Esophagus squamous epithelium (tissue), 4 donors: ENCODE data around the gene NKIRAS1.

Experiments used
- POLR2A ChIP-seq, 4 donors: fragments of 450-650 bp; IDR thresholded peaks; one replicate each; pipeline ENCODE4 v1.6.1; 2017; ENCODE audit warnings: antibody characterized with exemption in 4 of 4, mild to moderate bottlenecking in 4 of 4, moderate library complexity in 3 of 4
- TF ChIP-seq, protein P1 (sequence below), 6 experiments: fragments of 450-650 bp in 4 of 6; fragments of 200-600 bp in 2 of 6; sonication (generic) in 2 of 6; IDR thresholded peaks; one replicate each; pipeline ENCODE4 v1.5.1; 2016 to 2019; ENCODE audit warnings: antibody characterized with exemption in 6 of 6, mild to moderate bottlenecking in 4 of 6, moderate library complexity in 4 of 6

DNA sequence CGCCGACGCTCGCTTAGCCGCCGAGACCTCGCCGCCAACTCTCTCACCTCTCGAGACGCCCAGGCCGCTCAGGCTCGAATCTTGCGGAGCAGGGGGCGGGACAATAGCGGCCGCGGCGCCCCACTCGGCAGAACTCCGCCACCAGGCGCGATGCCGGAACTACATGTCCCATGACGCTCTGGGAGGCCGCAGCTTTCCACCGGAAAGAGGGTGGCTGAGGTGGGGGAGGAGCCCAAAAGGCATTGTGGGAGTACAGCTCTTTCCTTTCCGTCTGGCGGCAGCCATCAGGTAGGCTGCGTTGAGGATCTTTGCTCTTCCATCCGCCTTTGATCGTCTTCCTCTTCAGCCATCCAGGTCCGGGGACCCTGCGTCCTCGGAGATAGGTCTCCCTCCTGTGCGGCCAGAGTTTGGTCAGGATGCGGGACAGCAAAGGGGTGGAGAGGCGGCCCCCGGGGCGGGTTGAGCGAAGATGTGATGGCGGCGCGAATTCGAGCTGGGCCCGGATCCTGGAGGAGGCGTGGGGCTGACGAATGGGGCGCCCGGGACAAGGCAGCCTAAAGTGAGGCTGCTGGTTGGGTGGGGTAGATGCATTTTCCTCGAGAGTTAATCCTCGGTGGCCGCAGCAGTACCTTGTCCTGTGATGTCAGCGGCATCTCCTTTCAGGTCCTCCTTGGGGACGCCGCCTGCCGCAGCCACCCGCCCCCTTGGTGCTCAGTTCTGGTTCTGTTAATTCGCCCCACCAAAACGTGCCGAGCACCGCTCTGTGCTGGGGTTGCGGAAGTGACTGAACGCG lies at the start of gene NKIRAS1, which contains the start of gene RPL15:
- TF ChIP-seq, protein P1, sequence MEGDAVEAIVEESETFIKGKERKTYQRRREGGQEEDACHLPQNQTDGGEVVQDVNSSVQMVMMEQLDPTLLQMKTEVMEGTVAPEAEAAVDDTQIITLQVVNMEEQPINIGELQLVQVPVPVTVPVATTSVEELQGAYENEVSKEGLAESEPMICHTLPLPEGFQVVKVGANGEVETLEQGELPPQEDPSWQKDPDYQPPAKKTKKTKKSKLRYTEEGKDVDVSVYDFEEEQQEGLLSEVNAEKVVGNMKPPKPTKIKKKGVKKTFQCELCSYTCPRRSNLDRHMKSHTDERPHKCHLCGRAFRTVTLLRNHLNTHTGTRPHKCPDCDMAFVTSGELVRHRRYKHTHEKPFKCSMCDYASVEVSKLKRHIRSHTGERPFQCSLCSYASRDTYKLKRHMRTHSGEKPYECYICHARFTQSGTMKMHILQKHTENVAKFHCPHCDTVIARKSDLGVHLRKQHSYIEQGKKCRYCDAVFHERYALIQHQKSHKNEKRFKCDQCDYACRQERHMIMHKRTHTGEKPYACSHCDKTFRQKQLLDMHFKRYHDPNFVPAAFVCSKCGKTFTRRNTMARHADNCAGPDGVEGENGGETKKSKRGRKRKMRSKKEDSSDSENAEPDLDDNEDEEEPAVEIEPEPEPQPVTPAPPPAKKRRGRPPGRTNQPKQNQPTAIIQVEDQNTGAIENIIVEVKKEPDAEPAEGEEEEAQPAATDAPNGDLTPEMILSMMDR (IDR thresholded peaks at IDR 0.05): peak; percentile 44 to 90 (median 70)
- TF ChIP-seq POLR2A (IDR thresholded peaks at IDR 0.05): peak in 3 of 4 donors; percentile 87 to 98 (median 96)
